IPS DF 6.9 (cell line): ENCODE results near the gene KRTAP10-12.
"Not testable (repeated sequence)": the region's sequence is repeated elsewhere in the genome, so short reads cannot be mapped to it uniquely, and the experiment has no call there.

Experiments used
- DNase-seq: peaks from one replicate; pipeline ENCODE4 v3.0.0-alpha.2; 2013; ENCODE audit warnings: low read depth, low spot score
- H3K27ac ChIP-seq: one replicate; pipeline ENCODE4 v1.5.1; 2013; ENCODE audit warnings: low read length, control low read depth
- H3K27me3 ChIP-seq: 2 replicates; pipeline ENCODE4 v1.6.1; 2013; ENCODE audit warnings: mild to moderate bottlenecking, low read length; ENCODE audit not compliant: control insufficient read depth, insufficient read depth
- H3K36me3 ChIP-seq: 2 replicates; pipeline ENCODE4 v1.6.1; 2013; ENCODE audit warnings: low read length; ENCODE audit not compliant: control insufficient read depth, insufficient read depth
- H3K4me1 ChIP-seq: 2 replicates; pipeline ENCODE4 v1.6.1; 2013; ENCODE audit warnings: low read length; ENCODE audit not compliant: control insufficient read depth, insufficient read depth
- H3K4me3 ChIP-seq: 2 replicates; pipeline ENCODE4 v1.5.1; 2013; ENCODE audit warnings: mild to moderate bottlenecking, low read length
- H3K9me3 ChIP-seq: 2 replicates; pipeline ENCODE4 v1.6.1; 2013; ENCODE audit warnings: low read length, inconsistent platforms; ENCODE audit not compliant: control insufficient read depth, insufficient read depth
- WGBS: extraction: QIAGEN DNeasy Blood & Tissue Kit; methylation state at CpG from one replicate; pipeline ENCODE4 v1.1.7; 2013; ENCODE audit warnings: mixed read lengths, missing lambda C conversion rate; ENCODE audit not compliant: insufficient read length, insufficient coverage; 5-methylcytosine and 5-hydroxymethylcytosine counted together

KRTAP10-12 gene

DNA sequence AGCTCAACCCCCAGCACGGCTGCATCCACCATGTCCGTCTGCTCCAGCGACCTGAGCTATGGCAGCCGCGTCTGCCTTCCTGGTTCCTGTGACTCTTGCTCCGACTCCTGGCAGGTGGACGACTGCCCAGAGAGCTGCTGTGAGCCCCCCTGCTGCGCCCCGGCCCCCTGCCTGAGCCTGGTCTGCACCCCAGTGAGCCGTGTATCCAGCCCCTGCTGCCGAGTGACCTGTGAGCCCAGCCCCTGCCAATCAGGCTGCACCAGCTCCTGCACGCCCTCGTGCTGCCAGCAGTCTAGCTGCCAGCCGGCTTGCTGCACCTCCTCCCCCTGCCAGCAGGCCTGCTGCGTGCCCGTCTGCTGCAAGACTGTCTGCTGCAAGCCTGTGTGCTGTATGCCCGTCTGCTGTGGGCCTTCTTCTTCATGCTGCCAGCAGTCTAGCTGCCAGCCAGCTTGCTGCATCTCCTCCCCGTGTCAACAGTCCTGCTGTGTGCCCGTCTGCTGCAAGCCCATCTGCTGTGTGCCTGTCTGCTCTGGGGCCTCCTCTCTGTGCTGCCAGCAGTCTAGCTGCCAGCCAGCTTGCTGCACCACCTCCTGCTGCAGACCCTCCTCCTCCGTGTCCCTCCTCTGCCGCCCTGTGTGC is at the start of gene KRTAP10-12:
TSS of gene KRTAP10-12 (plus strand) at position 1 of the 639 bp plus-strand sequence. CDS start at position 31, 30 bp downstream.
- not testable (repeated sequence) for H3K36me3 ChIP-seq, H3K27me3 ChIP-seq, DNase-seq, H3K27ac ChIP-seq, H3K4me3 ChIP-seq, H3K4me1 ChIP-seq, H3K9me3 ChIP-seq
- WGBS, result no CpG with 5 or more reads among the region's 21 CpGs

DNA sequence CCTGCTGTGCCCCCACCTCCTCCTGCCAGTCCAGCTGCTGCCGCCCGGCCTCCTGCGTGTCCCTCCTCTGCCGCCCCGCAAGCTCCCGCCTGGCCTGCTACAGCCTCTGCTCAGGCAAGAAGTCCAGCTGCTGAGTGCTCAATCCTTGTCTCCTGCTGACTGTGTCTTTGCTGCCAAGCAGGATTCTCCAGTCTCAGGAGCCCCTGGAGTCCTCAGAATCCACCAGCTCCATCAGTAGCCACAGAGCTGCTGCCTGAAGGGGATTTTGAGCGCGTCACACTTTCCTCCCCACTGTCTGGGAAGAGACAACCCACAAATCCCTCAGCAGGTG is 49.8 kb upstream of the KRTAP10-12 start:
- DNase-seq, result no peak
- H3K4me3 ChIP-seq, result no peak overlapping the region
- H3K4me1 ChIP-seq, result no peaks in the 10 kb centered on the region; the same call in 1 of the 2 replicates
- H3K27ac ChIP-seq, result no peak overlapping the region
- no CpG with 5 or more reads among the region's 8 CpGs for WGBS
- H3K27me3 ChIP-seq, result no peaks in the 10 kb centered on the region
- no peaks in the 10 kb centered on the region for H3K9me3 ChIP-seq
- H3K36me3 ChIP-seq, result no peaks in the 10 kb centered on the region

DNA sequence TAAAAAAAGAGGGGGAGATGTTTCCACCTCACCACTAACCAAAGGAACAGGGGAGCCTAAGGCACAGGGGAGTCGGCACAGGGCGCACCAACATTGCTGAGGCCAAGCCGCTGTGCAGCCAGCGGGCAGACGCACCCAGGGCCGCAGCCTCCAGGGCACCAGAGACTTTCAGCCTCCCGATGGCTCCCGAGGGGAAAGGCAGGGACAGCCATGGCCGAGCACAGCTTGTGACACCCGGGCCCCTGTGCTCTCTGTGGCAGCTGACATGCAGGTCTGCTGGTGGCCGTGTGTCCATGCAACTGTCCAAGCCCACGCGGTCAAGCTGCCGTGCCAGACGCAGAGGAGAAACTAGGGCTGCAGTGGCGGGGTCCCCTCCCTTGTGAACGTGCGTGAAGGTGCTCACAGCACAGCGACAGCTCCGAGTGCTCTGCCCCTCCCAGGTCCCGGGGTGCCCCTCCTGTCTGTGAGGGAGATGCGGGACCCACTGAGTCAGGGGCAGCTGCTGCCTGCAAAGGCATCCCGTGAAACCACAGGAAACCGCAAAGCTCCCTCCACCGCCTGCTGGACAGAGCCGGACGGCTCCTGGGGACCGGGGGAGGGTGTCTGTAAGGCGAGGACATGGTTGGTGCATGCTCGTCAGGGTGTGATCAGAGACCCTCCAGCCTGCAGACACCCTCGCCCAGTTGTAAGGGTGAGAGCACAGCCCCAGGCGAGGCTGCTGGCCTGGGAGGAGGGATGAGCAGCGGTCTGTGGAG is 48.2 kb upstream of the KRTAP10-12 start:
- no peaks in the 10 kb centered on the region; the same call in 1 of the 2 replicates for H3K4me1 ChIP-seq
- no peaks in the 10 kb centered on the region for H3K9me3 ChIP-seq
- DNase-seq, result no peak
- no peak overlapping the region for H3K4me3 ChIP-seq
- no peak overlapping the region for H3K27ac ChIP-seq
- WGBS, result no CpG with 5 or more reads among the region's 33 CpGs
- no peaks in the 10 kb centered on the region for H3K27me3 ChIP-seq
- H3K36me3 ChIP-seq, result no peaks in the 10 kb centered on the region

DNA sequence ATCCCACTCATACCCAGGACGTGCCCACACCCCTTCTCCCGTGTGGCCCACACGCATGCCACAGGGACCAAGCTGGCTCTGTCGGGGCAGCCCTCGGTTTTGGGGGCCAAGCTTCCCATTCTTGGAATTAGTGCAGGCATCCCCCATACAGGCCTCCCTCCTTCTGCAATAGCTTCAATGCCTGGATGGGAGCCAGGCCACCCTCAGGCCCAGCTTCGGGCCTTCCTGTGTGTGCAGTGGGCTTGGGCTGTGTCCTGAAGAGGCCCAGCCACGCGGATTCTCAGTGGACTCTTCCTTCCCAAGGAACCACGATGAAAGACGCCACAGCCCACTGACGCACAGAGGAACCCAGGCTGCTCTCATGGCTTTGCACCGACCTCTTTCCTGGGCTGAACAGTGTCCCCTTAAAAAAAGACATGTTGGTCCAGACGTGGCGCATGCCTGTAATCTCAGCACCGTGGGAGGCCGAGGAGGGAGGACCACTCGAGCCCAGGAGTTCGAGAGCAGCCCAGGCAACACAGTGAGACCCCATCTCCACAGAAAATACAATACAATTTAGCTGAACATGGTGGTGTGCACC is 47.4 kb upstream of the KRTAP10-12 start:
- H3K27ac ChIP-seq, result no peak overlapping the region
- H3K27me3 ChIP-seq, result no peaks in the 10 kb centered on the region
- no peaks in the 10 kb centered on the region; the same call in 1 of the 2 replicates for H3K4me1 ChIP-seq
- no peaks in the 10 kb centered on the region for H3K36me3 ChIP-seq
- no peak for DNase-seq
- H3K4me3 ChIP-seq, result no peak overlapping the region
- H3K9me3 ChIP-seq, result no peaks in the 10 kb centered on the region
- WGBS, result no CpG with 5 or more reads among the region's 18 CpGs

GRCh38 chr21:44650265-44650972 is 46.6 kb upstream of the KRTAP10-12 start:
- no peak for DNase-seq
- no CpG with 5 or more reads among the region's 20 CpGs for WGBS
- Histone ChIP-seq H3K4me3 (no peak overlapping the region), H3K9me3 (no peaks in the 10 kb centered on the region), H3K36me3 (no peaks in the 10 kb centered on the region), H3K27ac (no peak overlapping the region), H3K27me3 (no peaks in the 10 kb centered on the region), H3K4me1 (no peaks in the 10 kb centered on the region; the same call in 1 of the 2 replicates)

- no peaks in the 10 kb centered on the region for H3K27me3 ChIP-seq
- H3K36me3 ChIP-seq, result no peaks in the 10 kb centered on the region
- H3K4me1 ChIP-seq, result no peaks in the 10 kb centered on the region; the same call in 1 of the 2 replicates
- H3K27ac ChIP-seq, result no peak overlapping the region
- no peak overlapping the region for H3K4me3 ChIP-seq
- DNase-seq, result no peak
- no CpG with 5 or more reads among the region's 12 CpGs for WGBS
- H3K9me3 ChIP-seq, result no peaks in the 10 kb centered on the region
Observed at GRCh38 chr21:44650973-44651675, 45.8 kb upstream of the KRTAP10-12 start.

GRCh38 chr21:44653123-44653522 is 43.8 kb upstream of the KRTAP10-12 start:
- Histone ChIP-seq H3K9me3 (no peaks in the 10 kb centered on the region), H3K27ac (no peak overlapping the region), H3K4me3 (no peak overlapping the region), H3K4me1 (no peaks in the 10 kb centered on the region; the same call in 1 of the 2 replicates), H3K36me3 (no peaks in the 10 kb centered on the region), H3K27me3 (no peaks in the 10 kb centered on the region)
- no peak for DNase-seq
- WGBS, result no CpG with 5 or more reads among the region's 14 CpGs

GRCh38 chr21:44653656-44654575 is 43.1 kb upstream of the KRTAP10-12 start:
- Histone ChIP-seq H3K9me3 (no peaks in the 10 kb centered on the region), H3K27ac (no peak overlapping the region), H3K36me3 (no peaks in the 10 kb centered on the region), H3K4me3 (no peak overlapping the region), H3K27me3 (no peaks in the 10 kb centered on the region), H3K4me1 (peaks cover 1% of the 10 kb centered on the region)
- no peak for DNase-seq
- no CpG with 5 or more reads among the region's 17 CpGs for WGBS

DNA sequence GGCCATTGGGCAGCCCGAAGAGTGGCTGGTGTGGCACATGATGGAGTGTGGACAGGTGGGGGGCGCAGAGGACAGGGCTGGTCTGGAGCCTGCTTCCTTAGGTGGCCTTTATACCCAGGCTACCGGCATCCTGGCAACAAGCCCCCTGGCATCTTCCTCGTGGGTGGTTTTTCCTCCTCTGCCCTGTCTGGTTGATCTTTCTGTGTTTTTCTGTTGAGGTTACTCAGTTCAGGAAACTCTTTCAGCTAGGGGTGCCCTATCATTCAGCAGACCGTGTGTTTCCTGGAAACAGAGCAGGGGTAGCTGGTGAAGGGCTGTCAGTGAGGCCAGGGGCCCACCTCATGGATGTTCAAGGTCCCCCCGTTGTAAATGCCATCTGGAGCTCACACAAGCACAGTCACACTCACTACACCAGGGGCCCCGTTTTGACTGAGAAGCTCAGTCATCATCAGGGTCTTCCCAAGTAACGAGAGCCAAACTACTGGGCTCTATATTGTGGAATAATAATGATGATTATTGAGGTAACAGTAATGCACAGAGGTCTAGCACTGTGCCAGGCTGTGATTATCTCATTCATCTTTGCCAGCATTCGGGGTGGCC is 42.3 kb upstream of the KRTAP10-12 start, which contains the start of gene KRTAP12-4:
TSS of gene KRTAP12-4 (minus strand) at position 84 of the 600 bp plus-strand sequence. CDS start at position 39, 45 bp downstream.
- Histone ChIP-seq H3K9me3 (no peaks in the 10 kb centered on the region), H3K4me1 (peaks cover 3% of the 10 kb centered on the region), H3K27ac (no peak within 1 kb of the TSS), H3K36me3 (no peaks in the 10 kb centered on the region), H3K4me3 (no peak within 1 kb of the TSS), H3K27me3 (no peaks in the 10 kb centered on the region)
- no peak for DNase-seq
- no CpG with 5 or more reads among the region's 9 CpGs for WGBS
